GM21723 (cell line): ENCODE results near the gene DNAJA2.

ENCODE experiments used
- ATAC-seq: cut with Tn5 transposase; IDR thresholded peaks from one replicate; pipeline ENCODE4 v1.9.1; 2021; ENCODE audit warnings: mild to moderate bottlenecking, moderate library complexity; ENCODE audit not compliant: unreplicated experiment

DNAJA2 gene

DNA sequence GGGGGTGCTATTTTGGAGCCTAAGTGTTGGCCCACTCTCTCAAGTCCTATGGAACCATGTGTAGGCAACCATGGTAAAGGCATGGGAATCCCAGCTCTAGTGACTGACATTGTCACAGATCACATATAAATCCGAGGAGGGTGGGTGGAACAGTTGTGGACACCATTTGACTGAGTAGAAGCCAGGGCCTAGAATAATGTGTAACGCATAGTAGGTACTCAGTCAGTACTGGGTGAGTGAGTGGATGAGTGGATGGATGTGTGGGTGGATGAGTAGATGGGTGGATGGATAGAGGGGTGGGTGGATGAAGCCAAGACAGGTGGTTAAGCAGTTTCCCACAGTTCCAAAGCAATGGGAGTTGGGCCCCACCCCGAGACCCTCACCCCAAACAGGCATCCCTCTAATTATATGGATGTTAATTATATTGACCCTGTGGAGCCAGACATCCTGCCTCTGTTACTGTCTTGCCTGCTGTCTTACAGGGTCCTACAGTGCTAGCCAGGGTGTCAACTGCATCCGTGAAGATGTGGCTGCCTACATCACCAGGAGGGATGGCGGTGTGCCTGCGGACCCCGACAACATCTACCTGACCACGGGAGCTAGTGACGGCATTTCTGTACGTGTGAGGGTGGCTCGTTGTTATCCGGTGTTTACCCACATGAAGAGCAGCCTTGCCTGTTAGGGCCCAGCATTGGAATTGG is 67.0 kb downstream of the DNAJA2 start:
- ATAC-seq = no peak
